T-cell (primary cell): ENCODE data around the gene LMX1B. TPM values are rescaled to one million over a fixed set of nuclear protein-coding genes. Genes with fewer than 3 reads are reported as not detected.

ENCODE experiments used
- ATAC-seq, 4 experiments: fragments of 200-7000 bp in 3 of 4; fragments of 150-1000 bp in 1 of 4; cut with Tn5 transposase; replicated peaks in 1 of 4; 1 replicate in 3 of 4; 2 replicates in 1 of 4; pipeline ENCODE4 v1.10.0; 2021; ENCODE audit warnings: moderate library complexity in 3 of 4, mild to moderate bottlenecking in 2 of 4, moderate number of reproducible peaks in 1 of 4
- CTCF ChIA-PET, 2 donors: fragments of 300-600 bp; sonication (Branson Sonifier 250); formaldehyde crosslinking; loops; one replicate each; lab custom pipeline; 2022; ENCODE audit warnings: antibody characterized with exemption in 2 of 2; lab: Charles Lee
- POLR2A ChIA-PET, 2 donors: fragments of 300-600 bp; sonication (Branson Sonifier 250); formaldehyde crosslinking; loops; one replicate each; lab custom pipeline; 2022; ENCODE audit warnings: antibody characterized with exemption in 2 of 2; lab: Charles Lee
- DNase-seq, 35 experiments: peaks; one replicate each; pipeline versions ENCODE4 v3.0.0 to v3.0.0-alpha.2; 2013 to 2023
- H3K27ac ChIP-seq: one replicate; pipeline ENCODE4 v1.5.1; 2013; ENCODE audit warnings: low read length
- H3K27me3 ChIP-seq, 2 experiments: replicated peaks in 1 of 2; 1 replicate in 1 of 2; 2 replicates in 1 of 2; pipeline versions ENCODE4 v1.6.1 to v1.7.0; 2013; ENCODE audit warnings: low read length in 1 of 2, mixed read lengths in 1 of 2; ENCODE audit not compliant: control insufficient read depth in 2 of 2, insufficient read depth in 2 of 2; ENCODE audit errors: extremely low read depth in 1 of 2
- H3K36me3 ChIP-seq, 2 donors: 1 replicate in 1 of 2; 2 replicates in 1 of 2; pipeline versions ENCODE4 v1.6.1 to v1.7.0; 2013; ENCODE audit warnings: low read length in 1 of 2; ENCODE audit not compliant: control insufficient read depth in 2 of 2, insufficient read depth in 1 of 2; ENCODE audit errors: extremely low read depth in 1 of 2
- H3K4me1 ChIP-seq, 2 experiments: 1 replicate in 1 of 2; 2 replicates in 1 of 2; pipeline versions ENCODE4 v1.6.1 to v1.7.0; 2013; ENCODE audit warnings: low read length in 2 of 2, mixed read lengths in 1 of 2; ENCODE audit not compliant: insufficient read depth in 2 of 2, control insufficient read depth in 1 of 2; ENCODE audit errors: extremely low read depth in 1 of 2
- H3K4me3 ChIP-seq, 2 donors: 1 replicate in 1 of 2; 2 replicates in 1 of 2; pipeline versions ENCODE4 v1.5.1 to v1.7.0; 2013; ENCODE audit warnings: mild to moderate bottlenecking in 2 of 2, low read length in 1 of 2, moderate library complexity in 1 of 2; ENCODE audit not compliant: control insufficient read depth in 1 of 2; ENCODE audit errors: extremely low read depth in 1 of 2
- H3K9me3 ChIP-seq: 2 replicates; pipeline ENCODE4 v1.7.0; 2013
- H3K27ac Mint-ChIP-seq, 2 donors: one replicate each; pipeline ENCODE4 v1.8.0; 2020 to 2021; ENCODE audit warnings: mild to moderate bottlenecking in 2 of 2, mixed read lengths in 2 of 2
- H3K27me3 Mint-ChIP-seq, 2 donors: one replicate each; pipeline ENCODE4 v1.8.0; 2021 to 2022; ENCODE audit warnings: mixed read lengths in 2 of 2
- H3K36me3 Mint-ChIP-seq: one replicate; pipeline ENCODE4 v1.8.0; 2021; ENCODE audit warnings: mixed read lengths
- H3K4me1 Mint-ChIP-seq, 3 donors: one replicate each; pipeline ENCODE4 v1.8.0; 2020 to 2022; ENCODE audit warnings: mixed read lengths in 3 of 3, mild to moderate bottlenecking in 1 of 3
- H3K4me3 Mint-ChIP-seq, 3 donors: one replicate each; pipeline ENCODE4 v1.8.0; 2020 to 2022; ENCODE audit warnings: mild to moderate bottlenecking in 3 of 3, mixed read lengths in 3 of 3, moderate library complexity in 3 of 3
- H3K9me3 Mint-ChIP-seq, 3 donors: one replicate each; pipeline ENCODE4 v1.8.0; 2020 to 2022; ENCODE audit warnings: mixed read lengths in 3 of 3
- WGBS: methylation state at CpG from one replicate; pipeline ENCODE4 v1.1.5; 2013; ENCODE audit warnings: missing lambda C conversion rate; ENCODE audit not compliant: insufficient coverage; 5-methylcytosine and 5-hydroxymethylcytosine counted together
- total RNA-seq, 35 experiments: library from RNA in 6 of 35; stranded (reverse) in 6 of 35; fragments of 120-200 nt in 1 of 35; gene quantifications; one replicate each; pipeline versions ENCODE4 v1.2.1 to v1.2.4 and lab custom pipeline; 2013 to 2026

The LMX1B gene
- total RNA-seq, 5 donors from 2014 or later (not counting 1 experiment from before 2014, with no cell fraction given), result not detected

GRCh38 chr9:126595982-126596381, 17.7 kb upstream of the LMX1B start:
- no peak overlapping the region for H3K27ac ChIP-seq
- no CpG with 5 or more reads among the region's 2 CpGs for WGBS
- peaks cover 0 to 7% (median 0%) of the 10 kb centered on the region in 3 donors for H3K9me3 Mint-ChIP-seq
- H3K36me3 ChIP-seq, result no peaks in the 10 kb centered on the region
- H3K4me3 Mint-ChIP-seq, result no peak overlapping the region
- H3K27me3 ChIP-seq, result peaks cover 16 to 30% of the 10 kb centered on the region in 2 experiments
- H3K4me1 Mint-ChIP-seq, result no peaks in the 10 kb centered on the region
- DNase-seq, result no peak
- ATAC-seq, result no peak
- H3K4me3 ChIP-seq, result no peak overlapping the region
- peaks cover 3% of the 10 kb centered on the region for H3K36me3 Mint-ChIP-seq
- ChIA-PET CTCF (no interaction called here), POLR2A (no interaction called here)
- H3K4me1 ChIP-seq, result no peaks in the 10 kb centered on the region
- H3K27me3 Mint-ChIP-seq, result peaks cover 52 to 62% of the 10 kb centered on the region in 2 donors
- no peaks in the 10 kb centered on the region for H3K9me3 ChIP-seq
- H3K27ac Mint-ChIP-seq, result no peak overlapping the region

GRCh38 chr9:126599047-126599650, 14.6 kb upstream of the LMX1B start:
- CTCF ChIA-PET, result no interaction called here
- peaks cover 50 to 55% of the 10 kb centered on the region in 2 donors for H3K27me3 Mint-ChIP-seq
- peaks cover 3% of the 10 kb centered on the region for H3K36me3 Mint-ChIP-seq
- Histone ChIP-seq H3K27me3 (peaks cover 10 to 29% of the 10 kb centered on the region in 2 experiments), H3K4me3 (no peak overlapping the region), H3K36me3 (no peaks in the 10 kb centered on the region), H3K9me3 (no peaks in the 10 kb centered on the region), H3K4me1 (no peaks in the 10 kb centered on the region), H3K27ac (no peak overlapping the region)
- ATAC-seq (no peak), DNase-seq (no peak)
- H3K4me3 Mint-ChIP-seq, result no peak overlapping the region
- 67% methylated on average over 1 of the region's 11 CpGs for WGBS
- H3K9me3 Mint-ChIP-seq, result peaks cover 0 to 7% (median 0%) of the 10 kb centered on the region in 3 donors
- H3K4me1 Mint-ChIP-seq, result no peaks in the 10 kb centered on the region
- H3K27ac Mint-ChIP-seq, result no peak overlapping the region
- POLR2A ChIA-PET, result no interaction called here

- 83% methylated on average over 9 of the region's 17 CpGs for WGBS
- Mint-ChIP-seq H3K36me3 (no peaks in the 10 kb centered on the region), H3K27me3 (peaks cover 43 to 61% of the 10 kb centered on the region in 2 donors), H3K27ac (no peak overlapping the region), H3K4me3 (no peak overlapping the region), H3K9me3 (no peaks in the 10 kb centered on the region), H3K4me1 (peaks cover 0 to 2% (median 0%) of the 10 kb centered on the region in 3 donors)
- ATAC-seq, result no peak
- peaks cover 6 to 62% of the 10 kb centered on the region in 2 experiments for H3K27me3 ChIP-seq
- no peaks in the 10 kb centered on the region for H3K9me3 ChIP-seq
- no peak for DNase-seq
- CTCF ChIA-PET, result no interaction called here
- POLR2A ChIA-PET, result no interaction called here
- no peaks in the 10 kb centered on the region for H3K4me1 ChIP-seq
- H3K27ac ChIP-seq, result no peak overlapping the region
- no peak overlapping the region for H3K4me3 ChIP-seq
- no peaks in the 10 kb centered on the region for H3K36me3 ChIP-seq
These were observed 9.4 kb upstream of the LMX1B start for GRCh38 chr9:126604059-126605055.

- ChIA-PET CTCF (no interaction called here), POLR2A (no interaction called here)
- Mint-ChIP-seq H3K9me3 (no peaks in the 10 kb centered on the region), H3K27ac (no peak overlapping the region), H3K4me3 (no peak overlapping the region), H3K36me3 (no peaks in the 10 kb centered on the region), H3K27me3 (peaks cover 38 to 68% of the 10 kb centered on the region in 2 donors), H3K4me1 (peaks cover 0 to 4% (median under 1%) of the 10 kb centered on the region in 3 donors)
- Histone ChIP-seq H3K27ac (no peak overlapping the region), H3K4me3 (no peak overlapping the region), H3K36me3 (no peaks in the 10 kb centered on the region), H3K9me3 (no peaks in the 10 kb centered on the region), H3K27me3 (peaks cover 6 to 73% of the 10 kb centered on the region in 2 experiments), H3K4me1 (peaks cover 0 to 6% of the 10 kb centered on the region in 2 experiments)
- ATAC-seq (no peak), DNase-seq (no peak)
- 62% methylated on average over 4 of the region's 12 CpGs for WGBS
These were observed 7.8 kb upstream of the LMX1B start for GRCh38 chr9:126605792-126606482.

GRCh38 chr9:126606483-126606870, 7.3 kb upstream of the LMX1B start:
- Mint-ChIP-seq H3K36me3 (no peaks in the 10 kb centered on the region), H3K27me3 (peaks cover 41 to 71% of the 10 kb centered on the region in 2 donors), H3K27ac (no peak overlapping the region), H3K9me3 (no peaks in the 10 kb centered on the region), H3K4me3 (no peak overlapping the region), H3K4me1 (peaks cover 5 to 9% (median 5%) of the 10 kb centered on the region in 3 donors)
- CTCF ChIA-PET, result no interaction called here
- 0% methylated on average over 1 of the region's 3 CpGs for WGBS
- H3K4me3 ChIP-seq, result no peak overlapping the region
- no peaks in the 10 kb centered on the region for H3K9me3 ChIP-seq
- no peaks in the 10 kb centered on the region for H3K36me3 ChIP-seq
- H3K4me1 ChIP-seq, result peaks cover 0 to 9% of the 10 kb centered on the region in 2 experiments
- no peak for ATAC-seq
- H3K27me3 ChIP-seq, result peaks cover 6 to 78% of the 10 kb centered on the region in 2 experiments
- H3K27ac ChIP-seq, result no peak overlapping the region
- no peak for DNase-seq
- POLR2A ChIA-PET, result no interaction called here

GRCh38 chr9:126607086-126607485, 6.6 kb upstream of the LMX1B start:
- Histone ChIP-seq H3K27ac (no peak overlapping the region), H3K36me3 (no peaks in the 10 kb centered on the region), H3K27me3 (peaks cover 8 to 84% of the 10 kb centered on the region in 2 experiments), H3K4me3 (no peak overlapping the region), H3K9me3 (no peaks in the 10 kb centered on the region), H3K4me1 (peaks cover 0 to 15% of the 10 kb centered on the region in 2 experiments)
- CTCF ChIA-PET, result interaction anchor here in 1 of 2 donors (0.7 kb wide), 1 partner anchor 30 kb away, joined by 3 read pairs; no protein-coding TSS in a partner anchor
- Mint-ChIP-seq H3K27me3 (peaks cover 42 to 73% of the 10 kb centered on the region in 2 donors), H3K36me3 (no peaks in the 10 kb centered on the region), H3K4me1 (peaks cover 11 to 15% (median 12%) of the 10 kb centered on the region in 3 donors), H3K4me3 (no peak overlapping the region), H3K27ac (no peak overlapping the region), H3K9me3 (no peaks in the 10 kb centered on the region)
- DNase-seq (no peak), ATAC-seq (no peak)
- WGBS, result 0% methylated on average over 1 of the region's 1 CpG
- POLR2A ChIA-PET, result no interaction called here
